ENCODE data around the gene SSTR3. TPM values are rescaled to one million over a fixed set of nuclear protein-coding genes. Genes with fewer than 3 reads are reported as not detected.

Gene SSTR3
- total and polyA plus RNA-seq, 2 of the 4 experiments (the other 2 are of a cell fraction) = under 0.01 to 0.07 TPM

DNA sequence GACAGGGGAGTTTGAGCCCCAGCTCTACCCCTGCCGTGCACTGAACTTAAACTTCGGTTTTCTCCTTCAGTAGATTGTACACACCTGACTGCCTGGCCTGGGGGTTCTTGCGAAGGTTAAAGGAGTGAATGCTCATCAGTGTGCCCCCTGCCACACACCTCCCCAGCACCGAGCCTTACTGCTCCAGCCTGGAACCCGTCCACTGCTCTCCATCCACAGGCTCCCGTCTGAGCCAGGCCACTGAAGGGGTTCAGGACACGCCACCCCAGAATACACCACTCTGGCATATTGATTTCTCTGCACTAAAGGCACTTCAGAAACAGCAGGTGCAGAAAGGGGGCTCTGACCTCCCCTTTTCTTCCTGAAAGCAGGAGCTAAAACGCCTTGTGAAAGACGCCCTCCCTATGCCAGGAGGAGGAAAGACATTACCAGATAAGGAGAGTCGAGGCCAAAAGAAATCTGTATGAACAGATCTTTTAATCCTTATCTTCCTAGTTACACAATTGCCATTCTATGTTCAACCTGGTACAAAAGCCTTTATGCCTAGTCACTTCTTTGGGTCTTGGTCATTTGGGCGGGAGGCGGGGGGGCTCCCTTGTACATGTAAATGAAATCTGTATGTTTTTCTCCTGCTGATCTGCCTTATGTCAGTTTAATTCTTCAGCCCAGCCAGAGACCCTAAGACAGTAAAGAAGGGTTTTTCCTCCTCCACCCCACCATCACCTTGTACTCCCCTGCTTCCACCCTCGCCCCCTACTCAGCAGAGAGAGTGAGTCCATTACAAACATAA is 1.9 kb upstream of the SSTR3 start:
- TF ChIP-seq POLR2A (IDR thresholded peaks at IDR 0.05; ENCODE audit: low read depth, low read length) (no peak), MAFK (IDR thresholded peaks at IDR 0.05; ENCODE audit: low read depth, low read length) (no peak), SMC3 (IDR thresholded peaks at IDR 0.05; ENCODE audit: low read depth, low read length) (no peak), CHD1 (IDR thresholded peaks at IDR 0.05; ENCODE audit: low read depth, low read length) (no peak), NFE2L2 (IDR thresholded peaks at IDR 0.05; ENCODE audit: low read depth, low read length) (no peak), MAZ (IDR thresholded peaks at IDR 0.05; ENCODE audit: borderline replicate concordance, low read depth, low read length) (no peak), USF2 (IDR thresholded peaks at IDR 0.05; ENCODE audit: low read depth, low read length) (no peak), RFX5 (IDR thresholded peaks at IDR 0.05; ENCODE audit: low read depth, low read length) (no peak), CEBPB (IDR thresholded peaks at IDR 0.05; ENCODE audit: low read depth, low read length) (no peak), RAD21 (IDR thresholded peaks at IDR 0.05; ENCODE audit: low read length) (no peak), BHLHE40 (IDR thresholded peaks at IDR 0.05; ENCODE audit: low read depth, low read length) (no peak)
- TF ChIP-seq, protein P1, sequence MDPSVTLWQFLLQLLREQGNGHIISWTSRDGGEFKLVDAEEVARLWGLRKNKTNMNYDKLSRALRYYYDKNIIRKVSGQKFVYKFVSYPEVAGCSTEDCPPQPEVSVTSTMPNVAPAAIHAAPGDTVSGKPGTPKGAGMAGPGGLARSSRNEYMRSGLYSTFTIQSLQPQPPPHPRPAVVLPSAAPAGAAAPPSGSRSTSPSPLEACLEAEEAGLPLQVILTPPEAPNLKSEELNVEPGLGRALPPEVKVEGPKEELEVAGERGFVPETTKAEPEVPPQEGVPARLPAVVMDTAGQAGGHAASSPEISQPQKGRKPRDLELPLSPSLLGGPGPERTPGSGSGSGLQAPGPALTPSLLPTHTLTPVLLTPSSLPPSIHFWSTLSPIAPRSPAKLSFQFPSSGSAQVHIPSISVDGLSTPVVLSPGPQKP (IDR thresholded peaks at IDR 0.05; ENCODE audit: borderline replicate concordance, low read depth, low read length) = no peak

More for the DNA sequence above, 1.9 kb upstream of the SSTR3 start:
- Histone ChIP-seq H3K9me3 (ENCODE audit: control insufficient read depth, insufficient read depth, low read length) (no peaks in the 10 kb centered on the region), H2BK5ac (ENCODE audit: low read depth, low read length, poor library complexity, severe bottlenecking) (no peak overlapping the region), H3K4ac (ENCODE audit: low read depth, low read length) (no peak overlapping the region), H3K36me3 (ENCODE audit: control insufficient read depth, insufficient read depth, low read length) (no peaks in the 10 kb centered on the region), H4K5ac (ENCODE audit: low read depth, low read length) (no peak overlapping the region), H3K14ac (replicated peaks; ENCODE audit: low read depth, low read length) (no peak overlapping the region), H3K27me3 (ENCODE audit: control insufficient read depth, insufficient read depth, low read length) (peaks cover 75% of the 10 kb centered on the region), H3K18ac (ENCODE audit: low read depth, low read length) (no peak overlapping the region), H4K20me1 (ENCODE audit: insufficient read depth, low read length) (no peaks in the 10 kb centered on the region), H2AFZ (replicated peaks; ENCODE audit: low read length, poor library complexity) (no peak overlapping the region), H4K91ac (ENCODE audit: insufficient read depth, low read depth, low read length) (no peak overlapping the region), H3K9me1 (ENCODE audit: insufficient read depth, low read length) (no peaks in the 10 kb centered on the region), H3K4me1 (ENCODE audit: control insufficient read depth, insufficient read depth, low read length) (peaks cover 4% of the 10 kb centered on the region; the same call in 1 of the 2 replicates), H2BK15ac (ENCODE audit: low read depth, low read length) (no peak overlapping the region), H2BK120ac (ENCODE audit: low read depth, low read length) (no peak overlapping the region), H3K4me3 (ENCODE audit: insufficient read depth, low read depth, low read length) (no peak overlapping the region), H3K9ac (ENCODE audit: low read depth, low read length) (no peak overlapping the region), H2BK20ac (ENCODE audit: low read depth, low read length) (no peak overlapping the region), H4K8ac (ENCODE audit: low read depth in 2 of 2, low read length in 2 of 2) (no peak overlapping the region), H3K4me2 (ENCODE audit: low read depth, low read length) (no peak overlapping the region), H3K79me1 (ENCODE audit: low read depth in 1 of 2, low read length in 2 of 2) (no peaks in the 10 kb centered on the region), H3K56ac (ENCODE audit: extremely low read depth, insufficient read depth, low read length) (no peak overlapping the region), H3K23ac (ENCODE audit: low read depth, low read length) (no peak overlapping the region), H2AK5ac (ENCODE audit: low read depth, low read length) (no peak overlapping the region), H2AK9ac (replicated peaks; ENCODE audit: low read depth, low read length, poor library complexity) (no peak overlapping the region), H3K27ac (ENCODE audit: insufficient read depth, low read length) (no peak overlapping the region)
- intact Hi-C loops (cut with micrococcal nuclease) = no loop called here
- BruUV-seq (replicated peaks) = no TSS peak
- in situ Hi-C loops (cut with MboI; ENCODE audit: low sequenced_read_pairs) = no loop called here
- ATAC-seq (ENCODE audit: low read depth) (no peak), DNase-seq (no peak)
- WGBS, 2 experiments (ENCODE audit: extremely low coverage in 2 of 2, insufficient read length in 1 of 2) = 70% methylated on average over 2 of the region's 13 CpGs; no CpG with 5 or more reads in 1 of the 2 experiments
- dilution Hi-C loops (cut with HindIII; ENCODE audit: low sequenced_read_pairs, unreplicated experiment) = no loop called here
- ChIA-PET POLR2A (ENCODE audit: unreplicated experiment) (no interaction called here), CTCF (no interaction called here)
